ENCODE measurements around the gene HEY2.
"Not testable (repeated sequence)": the region's sequence is repeated elsewhere in the genome, so short reads cannot be mapped to it uniquely, and the experiment has no call there.

The HEY2 gene

DNA sequence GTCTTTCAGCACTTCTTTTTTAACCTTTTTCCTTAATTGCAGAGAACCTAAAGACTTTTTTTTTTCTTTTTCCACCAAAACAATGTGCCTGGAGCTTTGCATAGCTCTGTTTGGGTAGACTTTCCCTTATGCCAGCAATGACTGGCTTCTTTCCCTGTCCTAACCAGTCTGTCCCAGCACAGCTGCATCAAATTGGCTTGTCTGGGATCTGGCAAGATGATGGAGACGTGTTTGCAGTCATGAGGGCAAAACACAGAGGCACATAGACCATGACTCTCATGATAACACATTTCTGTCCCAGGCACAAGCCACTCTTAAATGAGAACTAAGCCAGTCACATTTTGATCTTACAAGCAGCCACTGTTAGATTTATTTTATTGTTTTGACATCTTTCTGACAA lies 16.5 kb downstream of the HEY2 start:
- Histone ChIP-seq H3K9me3 (ENCODE audit: control insufficient read depth in 1 of 2, low read length in 2 of 2) (no peaks in the 10 kb centered on the region), H3K9ac (ENCODE audit: low read depth in 1 of 2, low read length in 2 of 2) (no peak overlapping the region)

GRCh38 chr6:125766641-125767040 lies 17.2 kb downstream of the HEY2 start:
- Histone ChIP-seq H3K36me3 (ENCODE audit: control insufficient read depth in 1 of 2, insufficient read depth in 2 of 2, low read length in 2 of 2) (no peaks in the 10 kb centered on the region), H3K4me1 (ENCODE audit: control insufficient read depth in 1 of 2, insufficient read depth in 2 of 2, low read length in 2 of 2) (no peaks in the 10 kb centered on the region), H3K27ac (ENCODE audit: low read depth, low read length) (no peak overlapping the region), H3K9ac (ENCODE audit: low read depth in 1 of 2, low read length in 2 of 2) (no peak overlapping the region), H3K4me3 (ENCODE audit: low read depth in 1 of 2, low read length in 2 of 2) (no peak overlapping the region), H3K9me3 (ENCODE audit: control insufficient read depth in 1 of 2, low read length in 2 of 2) (no peaks in the 10 kb centered on the region), H3K27me3 (ENCODE audit: control insufficient read depth in 1 of 2, insufficient read depth in 2 of 2, low read length in 2 of 2) (no peaks in the 10 kb centered on the region)

More for the DNA sequence above, 16.5 kb downstream of the HEY2 start:
- Histone ChIP-seq H3K36me3 (ENCODE audit: control insufficient read depth in 1 of 2, insufficient read depth in 2 of 2, low read length in 2 of 2) (no peaks in the 10 kb centered on the region), H3K27ac (ENCODE audit: low read depth, low read length) (no peak overlapping the region), H3K27me3 (ENCODE audit: control insufficient read depth in 1 of 2, insufficient read depth in 2 of 2, low read length in 2 of 2) (peaks cover 0 to 4% of the 10 kb centered on the region in 2 donors), H3K4me3 (ENCODE audit: low read depth in 1 of 2, low read length in 2 of 2) (no peak overlapping the region), H3K4me1 (ENCODE audit: control insufficient read depth in 1 of 2, insufficient read depth in 2 of 2, low read length in 2 of 2) (no peaks in the 10 kb centered on the region)

DNA sequence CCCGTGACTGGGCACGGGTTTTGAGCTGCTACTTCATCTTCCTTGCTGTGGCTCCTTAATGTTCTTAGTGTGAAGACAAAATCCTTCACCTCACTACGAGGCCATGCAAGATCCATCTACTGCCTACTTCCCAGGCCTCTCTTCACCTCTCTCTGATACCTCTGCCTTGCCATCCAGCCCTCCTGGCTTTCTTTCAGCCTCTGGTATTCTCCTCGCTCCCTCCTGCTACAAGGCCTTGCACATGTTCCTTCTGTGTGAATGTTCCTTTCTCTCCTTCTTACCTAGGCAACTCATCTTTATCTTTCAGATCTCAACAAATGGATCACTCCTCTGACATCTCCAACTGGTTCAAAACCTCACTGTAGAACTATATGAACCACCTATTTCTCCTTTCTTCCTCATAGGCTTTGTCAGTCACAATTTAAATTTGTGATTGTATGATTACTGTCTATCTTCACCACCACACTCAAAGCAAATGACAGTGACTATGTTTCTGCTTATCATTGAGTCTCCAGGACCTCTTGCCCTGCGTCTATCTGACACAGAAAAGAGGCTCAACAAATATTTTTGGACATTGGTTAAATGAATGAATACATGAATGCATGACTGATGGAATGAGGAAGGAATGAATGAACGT lies 19.8 kb downstream of the HEY2 start:
- no peaks in the 10 kb centered on the region for H3K9me3 ChIP-seq (ENCODE audit: control insufficient read depth in 1 of 2, low read length in 2 of 2)
- no peak overlapping the region for H3K27ac ChIP-seq (ENCODE audit: low read depth, low read length)
- H3K9ac ChIP-seq (ENCODE audit: low read depth in 1 of 2, low read length in 2 of 2), result no peak overlapping the region
- no peaks in the 10 kb centered on the region for H3K36me3 ChIP-seq (ENCODE audit: control insufficient read depth in 1 of 2, insufficient read depth in 2 of 2, low read length in 2 of 2)
- H3K4me3 ChIP-seq (ENCODE audit: low read depth in 1 of 2, low read length in 2 of 2), result no peak overlapping the region
- H3K27me3 ChIP-seq (ENCODE audit: control insufficient read depth in 1 of 2, insufficient read depth in 2 of 2, low read length in 2 of 2), result no peaks in the 10 kb centered on the region
- no peaks in the 10 kb centered on the region for H3K4me1 ChIP-seq (ENCODE audit: control insufficient read depth in 1 of 2, insufficient read depth in 2 of 2, low read length in 2 of 2)

DNA sequence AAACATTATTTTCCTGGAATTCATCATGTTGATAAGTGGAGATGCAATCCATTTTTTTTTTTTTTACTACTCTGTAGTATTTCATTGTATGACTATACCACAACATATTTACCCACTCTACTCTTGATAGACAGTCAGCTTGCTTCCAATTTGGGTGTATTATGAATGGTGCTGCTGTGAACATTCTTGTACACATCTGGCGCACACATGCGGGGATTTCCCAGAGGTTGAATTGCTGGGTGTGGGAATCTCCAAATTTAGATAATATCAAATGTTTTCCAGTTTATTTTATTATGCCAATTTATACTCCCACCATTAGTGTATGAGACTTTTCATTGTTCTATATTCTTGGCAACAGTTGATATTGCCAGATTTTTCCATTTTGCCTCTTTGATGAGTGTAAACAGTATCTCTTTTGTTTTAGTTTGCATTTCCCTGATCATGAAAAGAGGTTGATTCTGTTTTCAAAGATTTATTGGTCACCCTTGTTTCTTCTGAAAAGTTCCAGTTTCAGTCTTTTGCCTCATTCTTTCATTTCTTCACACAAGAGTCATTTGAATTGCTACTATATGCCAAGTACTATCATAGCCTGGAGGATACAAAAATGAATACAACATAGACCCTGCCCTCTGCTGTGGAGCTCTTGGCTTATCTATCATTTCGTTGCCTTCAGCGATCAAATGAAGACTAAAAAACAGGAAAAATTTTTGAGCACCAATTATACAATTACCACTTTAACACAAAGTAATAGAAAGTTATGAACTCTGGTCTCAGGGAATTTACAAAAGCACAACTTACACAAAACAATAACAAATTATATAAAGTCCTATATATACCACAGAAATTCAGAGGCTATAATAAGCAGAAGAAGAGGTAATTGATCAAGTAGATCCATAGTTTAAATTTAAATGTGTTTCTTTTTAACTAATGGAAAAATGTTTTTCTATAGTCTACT lies 24.2 kb downstream of the HEY2 start:
- Histone ChIP-seq H3K9me3 (ENCODE audit: control insufficient read depth in 1 of 2, low read length in 2 of 2) (no peaks in the 10 kb centered on the region), H3K4me1 (ENCODE audit: control insufficient read depth in 1 of 2, insufficient read depth in 2 of 2, low read length in 2 of 2) (no peaks in the 10 kb centered on the region), H3K9ac (ENCODE audit: low read depth in 1 of 2, low read length in 2 of 2) (no peak overlapping the region), H3K4me3 (ENCODE audit: low read depth in 1 of 2, low read length in 2 of 2) (no peak overlapping the region), H3K27me3 (ENCODE audit: control insufficient read depth in 1 of 2, insufficient read depth in 2 of 2, low read length in 2 of 2) (no peaks in the 10 kb centered on the region), H3K36me3 (ENCODE audit: control insufficient read depth in 1 of 2, insufficient read depth in 2 of 2, low read length in 2 of 2) (no peaks in the 10 kb centered on the region), H3K27ac (ENCODE audit: low read depth, low read length) (no peak overlapping the region)

DNA sequence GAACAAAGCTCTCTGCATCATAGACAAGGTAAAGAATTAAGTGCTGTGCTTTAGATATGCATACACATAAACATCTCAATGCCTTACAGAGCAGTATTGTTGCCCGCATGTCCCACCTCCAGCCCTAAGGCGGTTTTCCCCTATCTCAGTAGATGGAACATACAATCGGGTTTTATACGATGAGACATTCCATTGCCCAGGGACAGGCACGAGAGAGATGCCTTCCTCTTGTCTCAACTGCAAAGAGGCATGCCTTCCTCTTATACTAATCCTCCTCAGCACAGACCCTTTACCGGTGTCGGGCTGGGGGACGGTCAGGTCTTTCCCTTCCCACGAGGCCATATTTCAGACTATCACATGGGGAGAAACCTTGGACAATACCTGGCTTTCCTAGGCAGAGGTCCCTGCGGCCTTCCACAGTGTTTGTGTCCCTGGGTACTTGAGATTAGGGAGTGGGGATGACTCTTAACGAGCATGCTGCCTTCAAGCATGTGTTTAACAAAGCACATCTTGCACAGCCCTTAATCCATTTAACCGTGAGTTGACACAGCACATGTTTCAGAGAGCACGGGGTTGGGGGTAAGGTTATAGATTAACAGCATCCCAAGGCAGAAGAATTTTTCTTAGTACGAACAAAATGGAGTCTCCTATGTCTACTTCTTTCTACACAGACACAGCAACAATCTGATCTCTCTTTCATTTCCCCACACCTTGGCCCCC lies 26.8 kb downstream of the HEY2 start:
- H3K9ac ChIP-seq (ENCODE audit: low read depth in 1 of 2, low read length in 2 of 2); H3K27ac ChIP-seq (ENCODE audit: low read depth, low read length); H3K4me1 ChIP-seq (ENCODE audit: control insufficient read depth in 1 of 2, insufficient read depth in 2 of 2, low read length in 2 of 2); H3K9me3 ChIP-seq (ENCODE audit: control insufficient read depth in 1 of 2, low read length in 2 of 2); H3K36me3 ChIP-seq (ENCODE audit: control insufficient read depth in 1 of 2, insufficient read depth in 2 of 2, low read length in 2 of 2); H3K27me3 ChIP-seq (ENCODE audit: control insufficient read depth in 1 of 2, insufficient read depth in 2 of 2, low read length in 2 of 2); H3K4me3 ChIP-seq (ENCODE audit: low read depth in 1 of 2, low read length in 2 of 2): not testable (repeated sequence)

- Histone ChIP-seq H3K9me3 (ENCODE audit: control insufficient read depth in 1 of 2, low read length in 2 of 2) (no peaks in the 10 kb centered on the region), H3K27ac (ENCODE audit: low read depth, low read length) (peak overlapping the region; percentile 78), H3K9ac (ENCODE audit: low read depth in 1 of 2, low read length in 2 of 2) (peak overlapping the region; percentile 79 to 84), H3K36me3 (ENCODE audit: control insufficient read depth in 1 of 2, insufficient read depth in 2 of 2, low read length in 2 of 2) (no peaks in the 10 kb centered on the region), H3K4me1 (ENCODE audit: control insufficient read depth in 1 of 2, insufficient read depth in 2 of 2, low read length in 2 of 2) (peaks cover 4% of the 10 kb centered on the region in 2 donors), H3K4me3 (ENCODE audit: low read depth in 1 of 2, low read length in 2 of 2) (peak overlapping the region; percentile 82 to 92), H3K27me3 (ENCODE audit: control insufficient read depth in 1 of 2, insufficient read depth in 2 of 2, low read length in 2 of 2) (no peaks in the 10 kb centered on the region)
Observed at GRCh38 chr6:125779924-125780539, 30.6 kb downstream of the HEY2 start.

- H3K9ac ChIP-seq (ENCODE audit: low read depth in 1 of 2, low read length in 2 of 2), result peak overlapping the region; percentile 79 to 84
- H3K27me3 ChIP-seq (ENCODE audit: control insufficient read depth in 1 of 2, insufficient read depth in 2 of 2, low read length in 2 of 2), result no peaks in the 10 kb centered on the region
- H3K36me3 ChIP-seq (ENCODE audit: control insufficient read depth in 1 of 2, insufficient read depth in 2 of 2, low read length in 2 of 2), result no peaks in the 10 kb centered on the region
- peaks cover 4% of the 10 kb centered on the region in 2 donors for H3K4me1 ChIP-seq (ENCODE audit: control insufficient read depth in 1 of 2, insufficient read depth in 2 of 2, low read length in 2 of 2)
- no peaks in the 10 kb centered on the region for H3K9me3 ChIP-seq (ENCODE audit: control insufficient read depth in 1 of 2, low read length in 2 of 2)
- peak overlapping the region; percentile 82 to 92 for H3K4me3 ChIP-seq (ENCODE audit: low read depth in 1 of 2, low read length in 2 of 2)
- H3K27ac ChIP-seq (ENCODE audit: low read depth, low read length), result peak overlapping the region; percentile 78
Observed at GRCh38 chr6:125780540-125781313, 31.3 kb downstream of the HEY2 start.

- no peaks in the 10 kb centered on the region for H3K36me3 ChIP-seq (ENCODE audit: control insufficient read depth in 1 of 2, insufficient read depth in 2 of 2, low read length in 2 of 2)
- H3K27ac ChIP-seq (ENCODE audit: low read depth, low read length), result peak overlapping the region; percentile 78
- no peaks in the 10 kb centered on the region for H3K9me3 ChIP-seq (ENCODE audit: control insufficient read depth in 1 of 2, low read length in 2 of 2)
- no peaks in the 10 kb centered on the region for H3K27me3 ChIP-seq (ENCODE audit: control insufficient read depth in 1 of 2, insufficient read depth in 2 of 2, low read length in 2 of 2)
- H3K4me1 ChIP-seq (ENCODE audit: control insufficient read depth in 1 of 2, insufficient read depth in 2 of 2, low read length in 2 of 2), result peaks cover 4% of the 10 kb centered on the region in 2 donors
- peak overlapping the region; percentile 82 to 92 for H3K4me3 ChIP-seq (ENCODE audit: low read depth in 1 of 2, low read length in 2 of 2)
- H3K9ac ChIP-seq (ENCODE audit: low read depth in 1 of 2, low read length in 2 of 2), result peak overlapping the region; percentile 79 to 84
Observed at GRCh38 chr6:125781314-125781868, 32.0 kb downstream of the HEY2 start.

DNA sequence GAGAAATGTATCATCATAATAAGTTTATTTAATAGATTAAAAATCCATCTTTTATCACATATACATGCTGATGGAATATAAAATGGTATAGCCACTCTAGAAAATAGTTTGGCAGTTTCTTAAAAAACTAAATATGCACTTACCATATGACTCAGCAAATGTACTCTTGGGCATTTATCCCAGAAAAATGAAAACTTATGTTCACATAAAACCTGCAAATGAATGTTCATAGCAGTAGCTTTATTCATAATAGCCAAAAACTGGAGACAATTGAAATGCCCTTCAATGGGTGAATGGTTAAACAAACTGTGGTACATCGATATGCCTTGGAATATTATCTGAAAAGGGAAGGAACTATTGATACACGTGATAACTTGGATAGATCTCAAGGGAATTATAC lies 34.9 kb downstream of the HEY2 start:
- H3K4me1 ChIP-seq (ENCODE audit: control insufficient read depth in 1 of 2, insufficient read depth in 2 of 2, low read length in 2 of 2), result peaks cover 7 to 8% of the 10 kb centered on the region in 2 donors
- no peak overlapping the region for H3K9ac ChIP-seq (ENCODE audit: low read depth in 1 of 2, low read length in 2 of 2)
- no peaks in the 10 kb centered on the region for H3K36me3 ChIP-seq (ENCODE audit: control insufficient read depth in 1 of 2, insufficient read depth in 2 of 2, low read length in 2 of 2)
- no peak overlapping the region for H3K4me3 ChIP-seq (ENCODE audit: low read depth in 1 of 2, low read length in 2 of 2)
- no peaks in the 10 kb centered on the region for H3K27me3 ChIP-seq (ENCODE audit: control insufficient read depth in 1 of 2, insufficient read depth in 2 of 2, low read length in 2 of 2)
- H3K9me3 ChIP-seq (ENCODE audit: control insufficient read depth in 1 of 2, low read length in 2 of 2), result no peaks in the 10 kb centered on the region
- no peak overlapping the region for H3K27ac ChIP-seq (ENCODE audit: low read depth, low read length)

All from duodenal mucosa (tissue), 2 donors.